GM06990 (cell line): ENCODE measurements around the gene ATG10.

Experiments
- DNase-seq: peaks from one replicate; pipeline ENCODE4 v3.0.0-alpha.2; 2011; ENCODE audit not compliant: insufficient read length; ENCODE audit errors: extremely low read depth
- H3K27me3 ChIP-seq: replicated peaks from 2 replicates; pipeline ENCODE4 v1.6.0; 2011; ENCODE audit warnings: low read length; ENCODE audit not compliant: control insufficient read depth, insufficient read depth
- H3K36me3 ChIP-seq: 2 replicates; pipeline ENCODE4 v1.5.1; 2011; ENCODE audit warnings: low read length; ENCODE audit not compliant: control insufficient read depth, insufficient read depth
- H3K4me3 ChIP-seq: replicated peaks from 2 replicates; pipeline ENCODE4 v1.5.1; 2011; ENCODE audit warnings: low read depth, mild to moderate bottlenecking, control low read depth, low read length
- TF ChIP-seq, protein P1 (sequence below): IDR thresholded peaks from 2 replicates; pipeline ENCODE4 v1.5.1; 2011; ENCODE audit warnings: low read length, control low read depth, mild to moderate bottlenecking, inconsistent platforms; ENCODE audit not compliant: insufficient read depth, poor library complexity, severe bottlenecking

Gene ATG10

GRCh38 chr5:82234885-82235284 is 263.1 kb downstream of the ATG10 start:
- TF ChIP-seq, protein P1, sequence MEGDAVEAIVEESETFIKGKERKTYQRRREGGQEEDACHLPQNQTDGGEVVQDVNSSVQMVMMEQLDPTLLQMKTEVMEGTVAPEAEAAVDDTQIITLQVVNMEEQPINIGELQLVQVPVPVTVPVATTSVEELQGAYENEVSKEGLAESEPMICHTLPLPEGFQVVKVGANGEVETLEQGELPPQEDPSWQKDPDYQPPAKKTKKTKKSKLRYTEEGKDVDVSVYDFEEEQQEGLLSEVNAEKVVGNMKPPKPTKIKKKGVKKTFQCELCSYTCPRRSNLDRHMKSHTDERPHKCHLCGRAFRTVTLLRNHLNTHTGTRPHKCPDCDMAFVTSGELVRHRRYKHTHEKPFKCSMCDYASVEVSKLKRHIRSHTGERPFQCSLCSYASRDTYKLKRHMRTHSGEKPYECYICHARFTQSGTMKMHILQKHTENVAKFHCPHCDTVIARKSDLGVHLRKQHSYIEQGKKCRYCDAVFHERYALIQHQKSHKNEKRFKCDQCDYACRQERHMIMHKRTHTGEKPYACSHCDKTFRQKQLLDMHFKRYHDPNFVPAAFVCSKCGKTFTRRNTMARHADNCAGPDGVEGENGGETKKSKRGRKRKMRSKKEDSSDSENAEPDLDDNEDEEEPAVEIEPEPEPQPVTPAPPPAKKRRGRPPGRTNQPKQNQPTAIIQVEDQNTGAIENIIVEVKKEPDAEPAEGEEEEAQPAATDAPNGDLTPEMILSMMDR = no peak
- no peak for DNase-seq
- no peaks in the 10 kb centered on the region for H3K27me3 ChIP-seq
- H3K36me3 ChIP-seq = no peaks in the 10 kb centered on the region
- no peak overlapping the region for H3K4me3 ChIP-seq

DNA sequence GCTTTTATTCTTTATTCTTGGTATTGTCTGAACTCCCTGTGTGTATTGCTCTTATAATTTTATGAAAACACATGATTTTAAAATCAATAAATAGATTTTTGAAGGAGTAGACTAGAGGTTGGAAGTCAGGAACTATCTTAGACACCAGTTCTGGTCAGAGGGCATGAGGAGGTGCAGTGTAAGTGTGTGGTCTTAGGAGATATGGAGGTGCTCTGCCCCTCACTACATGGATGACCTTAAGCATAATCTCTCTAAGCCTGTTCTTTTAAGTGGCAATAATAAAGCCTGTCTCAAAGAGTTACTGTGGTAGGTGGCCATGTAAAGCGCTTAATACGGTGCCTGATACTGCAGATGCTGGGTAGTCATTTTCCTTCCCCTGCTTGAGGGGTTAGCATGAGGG is 272.3 kb downstream of the ATG10 start:
- Histone ChIP-seq H3K36me3 (no peaks in the 10 kb centered on the region), H3K4me3 (no peak overlapping the region), H3K27me3 (no peaks in the 10 kb centered on the region)
- TF ChIP-seq, protein P1 = no peak
- no peak for DNase-seq

- no peaks in the 10 kb centered on the region for H3K27me3 ChIP-seq
- TF ChIP-seq, protein P1 = no peak
- no peak for DNase-seq
- H3K4me3 ChIP-seq = no peak overlapping the region
- H3K36me3 ChIP-seq = no peaks in the 10 kb centered on the region
Measured at GRCh38 chr5:82244854-82245635, 273.2 kb downstream of the ATG10 start.

- no peak for DNase-seq
- TF ChIP-seq, protein P1 = no peak
- H3K36me3 ChIP-seq = no peaks in the 10 kb centered on the region
- no peaks in the 10 kb centered on the region for H3K27me3 ChIP-seq
- no peak overlapping the region for H3K4me3 ChIP-seq
Measured at GRCh38 chr5:82246960-82247574, 275.2 kb downstream of the ATG10 start.

- Histone ChIP-seq H3K27me3 (no peaks in the 10 kb centered on the region), H3K36me3 (no peaks in the 10 kb centered on the region), H3K4me3 (no peak overlapping the region)
- DNase-seq = no peak
- TF ChIP-seq, protein P1 = no peak
Measured at GRCh38 chr5:82252744-82253143, 280.9 kb downstream of the ATG10 start.
